GM23338 (cell line): ENCODE results near the gene EEF2K.

Source experiments
- EZH2 ChIP-seq: fragments of 200-600 bp; sonication (generic); IDR thresholded peaks from one replicate; pipeline ENCODE4 v1.8.0; 2017; ENCODE audit warnings: antibody characterized with exemption, mild to moderate bottlenecking, low read depth; ENCODE audit not compliant: unreplicated experiment
- TF ChIP-seq, protein P1 (sequence below), 2 experiments: fragments of 200-600 bp in 1 of 2; sonication (generic) in 1 of 2; conservative IDR thresholded peaks; 2 replicates each; pipeline versions ENCODE4 v1.5.1 to v1.6.1; 2016 to 2017; ENCODE audit warnings: antibody characterized with exemption in 2 of 2, low read depth in 2 of 2, mild to moderate bottlenecking in 2 of 2, moderate library complexity in 1 of 2

DNA sequence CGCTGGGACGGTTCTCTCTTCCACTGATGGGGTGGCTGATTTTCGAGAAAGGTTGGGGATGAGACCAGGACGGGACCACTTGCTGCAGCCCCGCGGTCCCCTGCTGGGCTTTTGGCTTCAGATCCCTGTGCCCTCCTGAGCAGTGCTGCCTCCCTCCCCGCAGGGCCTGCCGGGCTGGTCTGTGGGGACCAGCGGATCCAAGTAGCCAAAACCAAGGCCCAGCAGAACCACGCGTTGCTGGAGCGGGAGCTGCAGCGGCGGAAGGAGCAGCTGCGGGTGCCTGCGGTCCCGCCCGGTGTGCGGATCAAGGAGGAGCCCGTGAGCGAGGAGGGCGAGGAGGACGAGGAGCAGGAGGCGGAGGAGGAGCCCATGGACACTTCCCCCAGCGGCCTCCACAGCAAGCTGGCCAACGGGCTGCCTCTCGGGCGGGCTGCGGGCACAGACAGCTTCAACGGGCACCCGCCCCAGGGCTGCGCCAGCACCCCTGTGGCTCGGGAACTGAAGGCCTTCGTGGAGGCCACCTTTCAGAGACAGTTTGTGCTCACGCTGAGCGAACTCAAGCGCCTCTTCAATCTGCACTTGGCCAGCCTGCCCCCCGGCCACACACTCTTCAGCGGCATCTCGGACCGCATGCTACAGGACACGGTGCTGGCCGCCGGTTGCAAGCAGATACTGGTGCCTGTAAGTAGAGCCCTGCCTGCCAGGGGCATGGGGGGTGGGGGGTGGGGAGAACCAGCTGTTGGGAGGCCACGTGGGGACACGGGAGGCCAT is 119.7 kb downstream of the EEF2K start:
- TF ChIP-seq, protein P1, sequence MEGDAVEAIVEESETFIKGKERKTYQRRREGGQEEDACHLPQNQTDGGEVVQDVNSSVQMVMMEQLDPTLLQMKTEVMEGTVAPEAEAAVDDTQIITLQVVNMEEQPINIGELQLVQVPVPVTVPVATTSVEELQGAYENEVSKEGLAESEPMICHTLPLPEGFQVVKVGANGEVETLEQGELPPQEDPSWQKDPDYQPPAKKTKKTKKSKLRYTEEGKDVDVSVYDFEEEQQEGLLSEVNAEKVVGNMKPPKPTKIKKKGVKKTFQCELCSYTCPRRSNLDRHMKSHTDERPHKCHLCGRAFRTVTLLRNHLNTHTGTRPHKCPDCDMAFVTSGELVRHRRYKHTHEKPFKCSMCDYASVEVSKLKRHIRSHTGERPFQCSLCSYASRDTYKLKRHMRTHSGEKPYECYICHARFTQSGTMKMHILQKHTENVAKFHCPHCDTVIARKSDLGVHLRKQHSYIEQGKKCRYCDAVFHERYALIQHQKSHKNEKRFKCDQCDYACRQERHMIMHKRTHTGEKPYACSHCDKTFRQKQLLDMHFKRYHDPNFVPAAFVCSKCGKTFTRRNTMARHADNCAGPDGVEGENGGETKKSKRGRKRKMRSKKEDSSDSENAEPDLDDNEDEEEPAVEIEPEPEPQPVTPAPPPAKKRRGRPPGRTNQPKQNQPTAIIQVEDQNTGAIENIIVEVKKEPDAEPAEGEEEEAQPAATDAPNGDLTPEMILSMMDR (conservative IDR thresholded peaks at IDR 0.05; ENCODE audit: low read depth in 2 of 2): no peak
- no peak for TF ChIP-seq EZH2
